NCI-H1105 (cell line): ENCODE results near the gene MBTPS1.

Experiments used
- DNase-seq: peaks from one replicate; lab custom pipeline; 2025; lab: John Stamatoyannopoulos, UW

Gene MBTPS1

DNA sequence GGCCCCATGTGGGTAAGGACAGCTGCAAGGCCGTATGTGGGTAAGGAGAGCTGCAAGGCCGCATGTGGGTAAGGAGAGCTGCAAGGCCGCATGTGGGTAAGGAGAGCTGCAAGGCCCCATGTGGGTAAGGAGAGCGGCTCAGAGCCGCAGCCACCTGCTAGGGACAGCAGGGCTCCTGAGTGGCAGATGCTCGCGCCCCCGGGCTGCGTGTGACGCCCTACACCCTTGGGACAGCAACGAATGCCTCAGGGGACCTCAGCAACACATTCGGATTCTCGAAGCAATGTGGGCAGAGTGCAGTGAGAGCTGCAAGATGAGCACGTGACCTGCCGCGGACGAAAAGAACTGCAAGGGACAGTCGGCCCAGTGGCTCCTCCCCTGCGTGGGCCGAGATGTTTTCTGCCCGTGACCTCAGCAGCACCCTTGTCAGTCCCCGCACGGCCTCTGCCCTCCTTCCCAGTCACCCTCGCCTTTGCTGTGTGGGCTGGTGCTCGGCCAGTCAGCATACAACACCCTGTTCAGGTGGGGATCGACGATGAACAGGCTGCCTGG lies 64.6 kb downstream of the MBTPS1 start:
- no peak for DNase-seq

DNA sequence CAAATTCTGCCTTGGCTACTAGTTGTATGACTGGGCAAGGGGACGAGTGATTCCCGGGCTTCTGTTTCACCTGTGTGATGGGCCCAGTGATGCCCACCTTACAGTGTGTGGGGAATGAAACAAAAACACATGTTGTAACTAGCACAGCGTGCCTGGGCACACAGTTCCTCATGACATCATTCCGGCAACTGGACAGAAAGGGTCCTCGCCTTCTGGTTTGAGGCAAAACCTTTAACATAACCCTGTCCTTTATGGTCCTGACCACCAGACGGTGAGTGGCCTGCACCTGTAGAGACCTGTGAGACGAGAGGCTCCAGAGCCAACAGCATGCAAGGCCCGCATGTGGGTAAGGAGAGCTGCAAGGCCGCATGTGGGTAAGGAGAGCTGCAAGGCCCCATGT lies 66.4 kb downstream of the MBTPS1 start:
- DNase-seq, result no peak

DNA sequence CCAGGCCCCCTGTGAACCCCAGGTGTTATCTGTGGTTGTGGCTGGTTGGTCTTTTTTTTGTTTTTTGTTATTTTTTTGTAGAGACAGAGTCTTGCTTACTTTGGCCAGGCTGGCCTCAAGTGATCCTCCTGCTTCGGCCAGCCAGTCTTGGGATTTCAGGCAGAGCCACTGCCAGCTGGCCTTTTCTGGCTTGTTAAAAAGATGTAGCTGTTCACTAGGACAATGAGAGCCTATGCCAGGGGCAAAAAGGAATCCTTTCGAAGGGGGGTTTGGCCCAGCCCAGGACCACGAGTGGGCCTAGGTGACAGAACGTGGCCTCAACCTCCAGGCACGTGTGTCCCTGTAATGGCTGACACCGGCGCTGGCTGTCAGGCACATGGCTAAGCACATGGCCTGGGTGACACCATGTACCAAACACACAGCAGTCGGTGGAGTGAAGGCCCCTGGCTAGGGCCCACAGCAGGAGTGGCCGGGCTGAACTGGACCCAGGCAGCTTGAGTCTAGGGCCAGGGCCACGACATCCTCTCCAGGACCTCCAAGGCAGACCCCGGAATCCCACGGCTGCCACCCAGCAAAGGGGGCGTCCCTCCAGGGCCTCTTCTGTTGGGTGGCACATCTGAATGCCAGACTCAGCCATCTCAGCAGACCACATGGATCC lies 67.2 kb downstream of the MBTPS1 start:
- no peak for DNase-seq

DNA sequence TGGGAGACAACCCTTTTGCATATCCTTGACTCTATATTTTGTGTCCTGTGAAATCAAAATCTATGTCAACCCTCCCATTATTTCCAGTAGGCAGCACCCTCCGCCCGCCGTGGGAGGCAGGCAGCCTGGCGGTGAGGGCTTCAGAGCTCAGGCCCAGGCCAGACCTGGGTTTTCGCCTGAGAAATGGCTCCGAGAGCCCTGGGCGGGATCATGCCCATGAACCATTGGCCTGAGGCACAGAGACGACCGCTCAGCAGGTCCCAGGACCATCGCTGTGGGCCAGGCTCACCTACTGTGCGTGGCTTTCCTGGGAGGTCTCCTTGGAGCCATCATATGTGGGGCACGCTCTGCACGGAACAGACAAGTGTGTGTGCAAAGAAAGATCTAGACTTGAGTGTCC lies 67.9 kb downstream of the MBTPS1 start:
- DNase-seq, result no peak

DNA sequence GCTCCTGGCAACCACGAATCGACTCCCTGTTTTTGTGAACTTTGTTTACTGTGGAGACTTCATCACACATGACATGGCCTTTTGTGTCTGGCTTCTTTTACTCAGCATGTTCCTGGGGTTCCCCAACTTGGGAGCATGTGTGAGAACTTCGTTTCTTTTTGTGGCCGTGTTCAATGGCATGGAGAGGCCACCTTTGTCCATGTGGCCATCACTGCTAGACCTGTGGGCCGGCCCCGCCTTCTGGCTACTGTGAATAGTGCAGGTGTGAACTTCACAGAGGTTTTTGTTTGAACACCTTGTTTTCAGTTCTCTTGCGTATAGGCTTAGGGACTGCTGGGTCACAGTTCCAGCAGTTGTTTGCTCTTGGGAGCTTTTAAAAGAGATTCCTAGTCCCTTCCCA lies 68.5 kb downstream of the MBTPS1 start:
- DNase-seq, result no peak

DNA sequence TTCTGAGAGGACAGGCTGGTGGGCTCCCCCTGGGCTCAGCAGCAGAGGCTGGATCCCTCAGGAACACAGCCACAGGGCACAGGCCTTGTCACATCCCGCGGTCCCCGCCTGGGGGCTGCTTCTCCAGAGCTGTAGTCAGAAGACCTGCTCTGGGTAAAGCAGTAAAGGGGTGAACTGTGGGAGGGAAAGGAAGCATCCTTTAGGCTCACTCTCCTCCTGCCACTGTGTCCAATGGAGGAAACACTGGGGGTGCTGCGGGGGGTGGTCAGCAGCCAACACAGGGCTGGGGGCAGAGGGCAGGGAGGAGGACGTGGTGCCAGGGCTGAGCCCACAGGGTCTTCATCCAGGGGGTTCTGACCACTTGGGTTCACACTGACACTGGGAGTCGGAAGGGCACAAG lies 69.1 kb downstream of the MBTPS1 start:
- DNase-seq, result no peak

DNA sequence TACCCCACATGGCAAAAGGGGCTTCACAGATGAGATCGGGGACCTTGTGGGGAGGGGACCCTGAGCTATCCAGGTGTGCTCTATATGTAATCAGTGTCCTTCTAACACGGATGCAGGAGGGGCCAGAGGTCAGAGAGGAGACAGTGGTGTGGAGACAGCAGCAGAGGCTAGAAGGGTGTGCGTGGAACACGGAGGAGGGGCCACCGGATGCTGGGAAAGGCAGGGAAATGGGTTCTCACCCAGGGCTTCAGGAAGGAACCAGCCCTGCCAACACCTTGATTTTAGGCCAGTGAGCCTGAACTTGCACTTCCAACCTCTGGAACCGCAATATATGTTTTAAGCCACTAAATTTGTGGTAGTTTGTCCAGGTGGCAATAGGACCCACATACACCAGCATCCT lies 69.5 kb downstream of the MBTPS1 start:
- DNase-seq, result no peak

DNA sequence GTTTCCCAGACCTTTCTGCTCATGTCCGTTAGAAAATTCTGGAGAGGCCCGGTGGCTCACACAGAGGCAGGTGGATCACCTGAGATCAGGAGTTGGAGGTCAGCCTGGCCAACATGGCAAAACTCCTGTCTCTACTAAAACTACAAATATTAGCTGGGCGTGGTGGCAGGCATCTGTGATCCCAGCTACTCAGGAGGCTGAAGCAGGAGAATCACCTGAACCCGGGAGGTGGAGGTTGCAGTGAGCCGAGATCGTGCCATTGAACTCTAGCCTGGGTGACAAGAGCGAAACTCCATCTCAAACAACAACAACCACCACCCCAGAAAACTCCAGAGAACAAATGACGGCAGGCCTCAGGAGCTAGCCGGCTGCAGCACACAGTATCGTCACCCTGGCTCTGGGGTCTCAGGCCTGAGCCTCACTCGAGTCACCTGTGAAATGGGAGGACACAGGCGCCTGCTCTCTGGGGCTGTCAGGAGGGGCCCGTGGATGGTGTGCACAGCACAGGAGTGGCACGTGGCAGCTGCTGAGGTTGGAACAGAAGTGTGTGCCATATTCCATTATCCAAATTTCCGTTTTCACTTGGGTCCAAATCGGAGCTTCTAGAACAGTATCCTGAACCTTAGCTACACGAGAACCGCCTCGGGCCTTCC lies 70.8 kb downstream of the MBTPS1 start:
- DNase-seq, result no peak

DNA sequence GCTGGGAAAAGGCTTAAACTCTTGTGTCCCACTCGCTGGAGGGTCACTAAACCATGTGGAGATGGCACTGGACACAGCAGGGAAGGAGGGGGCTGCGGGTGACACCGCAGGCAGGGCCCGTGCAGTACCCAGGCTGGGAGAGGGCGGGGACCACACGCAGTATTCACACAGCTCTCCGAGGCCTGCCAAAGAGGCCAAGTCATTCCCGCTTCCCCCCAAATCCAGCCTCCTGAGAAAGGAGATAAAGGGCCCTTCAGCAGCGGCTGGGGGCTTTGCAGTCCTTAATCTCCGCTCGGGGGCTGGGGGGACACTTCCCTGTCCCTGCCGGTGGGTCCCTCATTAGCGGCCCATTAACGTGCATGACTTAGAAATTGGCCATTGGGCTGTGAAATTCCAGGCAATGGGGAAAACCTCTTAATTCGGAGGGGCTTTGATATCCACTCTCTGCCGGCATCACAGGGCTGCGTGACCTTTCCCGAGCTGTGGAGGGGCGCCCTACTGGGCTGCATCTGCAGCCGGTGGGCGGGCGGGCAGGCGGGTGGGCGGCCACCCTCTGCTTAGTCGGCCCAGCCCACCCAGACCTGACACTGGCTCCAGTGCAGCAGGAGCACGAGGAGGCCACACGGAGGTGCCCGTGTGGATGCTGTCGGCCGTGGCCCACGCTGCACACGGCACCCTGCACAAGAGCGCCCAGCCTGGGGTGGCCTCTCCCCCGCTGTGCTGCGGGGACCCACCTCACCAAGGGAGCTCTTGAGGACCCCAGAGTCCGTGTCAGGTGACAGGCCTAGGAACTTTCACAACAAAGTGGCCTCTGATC lies 71.5 kb downstream of the MBTPS1 start:
- no peak for DNase-seq

DNA sequence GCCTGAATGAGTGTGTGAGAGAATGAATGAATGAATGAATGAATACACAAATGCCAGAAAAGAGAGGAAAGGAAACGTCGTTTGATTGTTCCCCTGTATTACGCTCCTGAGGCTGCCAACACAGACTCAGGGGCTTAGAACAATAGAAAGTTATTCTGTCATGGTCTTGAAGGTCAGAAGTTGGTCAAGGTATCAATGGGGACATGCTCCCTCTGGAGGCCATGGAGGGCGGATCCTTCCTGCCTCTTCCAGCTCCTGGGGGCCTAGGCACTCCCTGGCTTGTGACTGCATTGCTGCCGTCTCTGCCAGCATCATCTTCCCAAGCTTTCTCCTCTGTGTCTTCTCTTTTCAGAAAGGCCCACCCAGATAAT lies 72.6 kb downstream of the MBTPS1 start:
- no peak for DNase-seq

DNA sequence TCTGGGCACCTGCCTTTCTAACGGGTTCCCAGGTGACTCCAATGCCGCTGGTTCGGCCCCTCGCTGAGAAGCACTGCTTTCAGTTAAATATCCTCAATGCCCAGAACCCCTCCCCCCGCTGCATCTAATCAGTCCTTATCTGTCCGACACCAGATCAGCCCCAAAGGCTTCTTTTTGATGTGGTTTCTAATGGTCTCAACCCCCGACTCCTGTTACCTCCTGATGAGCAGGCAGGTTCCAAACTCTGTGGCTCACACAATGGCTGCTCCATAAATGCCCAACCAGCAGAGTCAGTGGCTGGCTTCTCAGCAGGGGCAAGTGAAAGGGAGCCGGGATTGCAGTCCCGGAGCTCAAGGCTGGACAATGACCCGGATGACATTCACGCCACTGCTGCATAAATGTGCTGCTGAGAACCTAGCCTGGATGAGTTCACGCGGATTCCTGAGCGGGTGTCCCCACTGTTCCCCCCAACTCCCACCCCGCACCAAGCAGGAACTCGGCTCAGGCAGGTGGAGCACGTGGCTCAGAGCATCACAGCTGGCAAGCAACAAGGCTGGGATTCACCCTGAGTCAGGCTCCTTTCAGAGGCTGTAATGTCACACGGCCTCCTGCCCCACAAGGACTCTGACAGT lies 73.1 kb downstream of the MBTPS1 start:
- DNase-seq, result no peak

DNA sequence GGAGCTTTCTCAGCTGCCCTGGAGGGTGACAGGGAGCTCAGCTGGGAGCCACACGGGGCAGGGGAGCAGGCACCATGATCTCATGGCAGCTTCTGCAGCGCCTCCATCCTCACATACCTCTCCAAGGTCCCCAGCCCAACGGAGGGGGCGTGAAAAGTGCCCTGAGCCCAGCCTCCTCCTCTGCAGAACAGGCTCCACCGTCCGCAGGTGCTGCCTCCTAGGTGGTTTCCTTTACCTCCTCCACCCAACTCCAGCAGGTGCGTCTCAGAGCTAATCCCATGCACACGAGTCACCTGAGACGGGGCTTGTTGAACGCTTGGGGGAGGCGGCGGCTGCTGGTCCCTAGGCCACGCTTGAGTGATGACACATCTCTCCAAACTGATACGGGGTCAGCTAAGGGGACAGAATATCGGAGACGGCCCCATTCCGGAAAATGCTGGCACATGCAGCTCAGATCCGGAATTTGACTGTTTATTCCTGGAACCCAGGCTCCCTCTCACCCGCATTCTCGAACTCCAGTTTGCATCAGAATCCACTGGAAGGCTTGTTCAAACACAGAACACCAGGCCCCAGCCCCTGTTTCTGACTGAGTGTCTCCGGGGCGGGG lies 73.8 kb downstream of the MBTPS1 start:
- peak; percentile 70 for DNase-seq

DNA sequence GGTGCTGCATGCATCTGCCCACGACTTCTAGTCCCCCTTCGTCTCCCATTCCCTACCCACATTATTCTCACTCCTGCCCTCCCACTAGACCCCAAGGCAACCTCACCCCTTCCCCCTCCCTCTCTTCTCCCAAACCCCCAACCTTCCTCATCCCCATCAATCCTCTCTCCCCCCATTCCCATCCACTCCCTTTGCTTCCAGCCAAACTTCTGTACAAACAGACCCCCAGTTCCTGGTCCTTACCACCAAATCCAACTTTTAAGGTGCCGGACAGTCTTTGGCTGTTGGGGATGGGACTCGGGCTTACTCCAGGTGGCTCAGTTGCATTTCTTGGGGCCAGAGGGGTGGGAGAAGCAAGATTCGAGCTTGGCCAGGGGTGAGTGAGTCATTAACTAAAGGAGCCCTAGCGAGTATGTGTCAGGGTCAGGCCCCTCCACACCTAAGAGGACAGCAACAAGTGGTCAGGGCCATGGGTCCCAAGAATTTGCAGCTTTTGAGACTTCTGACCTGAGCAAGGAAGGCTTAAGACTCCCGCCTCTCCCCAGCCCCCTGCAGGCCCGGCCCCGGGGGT lies 74.3 kb downstream of the MBTPS1 start, which contains the start of gene SLC38A8:
TSS of gene SLC38A8 (minus strand) at position 488 of the 571 bp plus-strand sequence. CDS start 638 bp downstream, outside the sequence.
- no peak for DNase-seq

DNA sequence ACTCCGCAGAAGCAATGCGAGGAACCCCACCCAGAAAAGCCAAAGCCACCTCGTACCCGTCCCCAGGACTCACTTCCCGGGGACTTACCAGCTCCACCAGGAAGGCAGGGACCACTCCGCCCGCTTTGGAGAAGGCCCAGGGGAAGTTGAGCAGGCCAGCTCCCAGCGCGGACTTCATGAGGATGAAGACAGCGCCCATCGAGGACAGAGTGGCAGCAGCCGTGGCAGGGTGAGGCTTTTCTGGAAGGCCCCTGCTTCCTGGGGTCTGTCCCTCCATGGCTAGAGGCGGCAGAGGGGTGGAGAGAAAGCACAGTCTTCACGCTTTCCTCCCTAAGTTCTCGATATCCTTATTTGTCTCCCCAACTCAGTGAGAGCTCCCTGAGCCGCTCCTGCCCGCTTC lies 74.9 kb downstream of the MBTPS1 start:
- DNase-seq, result no peak

DNA sequence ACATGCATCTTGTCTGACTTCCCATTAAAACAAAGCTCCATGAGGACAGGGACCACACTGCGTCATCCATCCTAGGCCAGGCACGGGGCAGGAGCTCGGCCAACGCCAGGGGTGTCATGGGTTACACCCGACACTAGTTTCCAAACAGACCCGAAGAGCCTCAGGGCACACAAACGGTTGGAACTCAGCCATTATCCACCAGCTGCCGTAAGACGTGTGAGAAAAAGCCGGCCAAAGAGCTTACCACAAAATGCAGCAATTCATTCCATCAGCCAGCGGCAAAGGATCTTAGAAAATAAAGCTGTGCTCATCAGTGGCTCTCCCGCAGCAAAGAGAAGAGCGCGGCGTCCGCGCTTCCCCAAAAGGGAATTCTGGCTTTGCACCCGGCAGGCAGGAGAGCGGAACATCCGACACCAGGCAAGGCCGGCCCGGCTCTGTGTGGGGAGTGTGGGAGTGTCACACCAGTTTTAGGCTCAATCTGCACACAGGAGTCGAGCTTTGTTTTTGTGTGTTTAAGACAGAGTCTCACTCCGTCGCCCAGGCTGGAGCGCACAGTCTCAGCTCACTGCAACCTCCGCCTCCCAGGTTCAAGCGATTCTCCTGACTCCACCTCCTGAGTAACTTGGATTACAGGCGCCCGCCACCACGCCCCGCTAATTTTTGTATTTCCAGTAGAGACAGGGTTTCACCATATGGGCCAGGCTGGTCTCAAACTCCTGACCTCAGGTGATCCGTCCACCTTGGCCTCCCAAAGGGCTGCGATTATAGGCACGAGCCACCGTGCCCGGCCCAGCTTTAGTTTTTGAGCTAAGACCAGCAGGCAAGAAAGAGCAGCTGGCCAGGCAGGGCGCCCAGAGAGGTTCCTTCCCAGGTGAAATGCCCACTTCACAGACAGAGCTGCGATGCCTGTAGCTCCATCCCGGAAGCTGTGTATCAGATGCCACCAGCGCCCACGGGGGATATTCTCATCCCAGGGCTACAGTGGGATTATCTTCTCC lies 75.6 kb downstream of the MBTPS1 start:
- DNase-seq, result no peak

DNA sequence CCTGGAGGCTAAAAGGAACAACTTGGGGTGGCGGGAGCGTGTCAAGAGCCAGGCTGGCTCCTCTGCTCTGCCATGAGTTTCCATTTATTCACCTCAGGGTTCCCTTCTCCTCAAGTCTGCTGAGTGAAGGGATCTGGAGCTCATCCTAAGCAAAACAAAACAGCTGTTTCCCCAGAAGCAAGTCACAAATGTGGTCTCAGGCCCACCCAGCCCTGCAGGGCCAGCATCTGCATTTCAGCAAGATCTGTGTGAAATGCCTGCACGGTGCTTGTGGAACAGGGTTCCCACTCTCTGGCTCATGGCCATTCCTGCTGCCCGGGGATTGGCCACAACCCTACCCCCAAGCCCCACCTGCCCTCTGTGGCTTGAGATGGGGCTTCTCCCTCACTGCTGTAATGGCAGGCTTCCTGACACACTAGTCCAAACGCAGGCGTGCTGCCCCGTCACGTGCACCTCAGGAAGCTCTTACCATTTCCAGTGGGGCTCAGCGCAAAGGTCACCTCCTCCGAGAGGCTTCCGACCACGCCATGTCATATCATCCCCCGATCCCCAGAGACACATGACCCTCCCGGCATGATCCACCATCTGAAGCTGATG lies 76.4 kb downstream of the MBTPS1 start:
- DNase-seq, result no peak

DNA sequence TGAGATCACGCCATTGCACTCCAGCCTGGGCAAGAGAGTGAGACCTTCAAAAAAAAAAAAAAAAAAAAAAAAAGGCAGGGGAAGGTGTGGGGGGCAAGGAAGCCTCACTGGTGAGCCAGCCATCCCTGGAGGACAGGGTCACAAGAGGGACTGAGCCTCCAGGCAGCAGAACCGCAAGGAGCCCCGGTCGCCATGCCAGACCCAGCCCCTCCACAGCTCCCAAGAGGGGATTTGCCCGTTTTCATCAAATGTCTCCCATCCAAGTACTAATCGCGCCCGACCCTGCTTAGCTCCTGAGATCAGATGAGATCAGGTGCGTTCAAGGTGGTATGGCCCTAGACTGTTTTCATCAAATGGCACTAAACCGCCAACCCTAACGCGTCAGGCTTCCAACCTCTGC lies 77.0 kb downstream of the MBTPS1 start:
- no peak for DNase-seq

DNA sequence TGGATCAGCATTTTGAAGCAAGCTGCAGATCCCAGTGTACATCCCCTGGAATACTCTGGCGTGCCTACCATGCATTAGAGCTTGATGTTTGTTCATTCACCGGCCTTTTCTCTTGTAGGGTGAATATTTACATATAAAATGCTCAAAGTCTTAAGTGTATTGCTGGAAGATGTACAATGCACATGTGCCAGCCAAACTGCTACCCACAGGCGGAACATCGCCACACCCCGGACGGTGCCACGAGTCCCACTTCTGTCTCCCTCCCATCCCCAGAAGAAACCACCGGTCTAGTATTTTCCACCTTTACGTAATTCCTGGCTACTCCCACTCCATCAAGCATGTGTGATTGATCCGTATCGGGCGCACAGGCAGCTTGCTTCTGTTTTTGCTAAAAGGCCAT lies 78.3 kb downstream of the MBTPS1 start:
- DNase-seq, result no peak

DNA sequence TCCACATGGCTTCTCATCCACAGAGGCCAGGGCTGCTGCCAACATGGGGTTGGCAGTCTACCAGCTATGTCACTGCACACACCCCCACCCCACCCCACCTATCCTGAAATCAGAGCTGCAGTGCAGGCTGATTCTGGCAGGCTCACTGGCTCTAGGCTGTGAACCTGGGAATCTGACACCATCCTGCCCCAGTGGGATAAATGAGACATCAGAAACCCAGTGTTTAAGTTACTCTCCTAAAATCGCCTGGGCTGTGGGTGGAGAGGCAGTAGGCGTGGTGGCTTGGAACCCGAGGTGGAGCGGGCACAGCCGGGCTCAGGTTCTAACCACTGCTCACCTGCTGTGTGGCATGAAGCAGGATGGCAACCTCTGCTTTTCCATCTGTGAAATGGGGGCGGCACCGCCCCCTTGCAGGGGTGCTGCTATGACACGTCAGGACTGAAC lies 79.7 kb downstream of the MBTPS1 start:
- DNase-seq, result no peak

DNA sequence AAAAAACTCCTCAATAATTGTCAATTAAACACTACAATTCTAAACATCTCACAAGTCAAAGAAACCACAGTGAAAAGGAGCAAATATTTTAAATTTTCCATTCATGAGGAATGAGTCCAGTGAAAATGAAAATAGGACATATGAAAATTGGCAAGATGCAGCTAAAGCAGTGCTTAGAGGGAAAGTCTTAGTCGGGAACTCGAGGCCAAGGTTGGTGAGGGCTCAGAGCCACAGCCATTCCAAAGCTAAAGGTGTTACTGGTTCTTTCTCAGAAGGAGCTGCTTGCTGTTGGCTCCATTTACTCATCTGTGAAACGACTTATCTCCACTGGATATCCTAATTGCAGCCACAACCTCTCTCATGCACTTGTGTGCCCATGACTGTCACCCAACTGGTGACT lies 80.6 kb downstream of the MBTPS1 start:
- DNase-seq, result no peak
